CD4-positive, CD25-positive, alpha-beta regulatory T cell (primary cell): ENCODE measurements around the gene ACOT7. TPM values are rescaled to one million over a fixed set of nuclear protein-coding genes. Genes with fewer than 3 reads are reported as not detected.
"Not testable (repeated sequence)": the region's sequence is repeated elsewhere in the genome, so short reads cannot be mapped to it uniquely, and the experiment has no call there.

ENCODE experiments used
- ATAC-seq, 2 donors: fragments of 150-1000 bp; cut with Tn5 transposase; one replicate each; pipeline ENCODE4 v1.10.0; 2021; ENCODE audit warnings: low read depth in 2 of 2, moderate number of reproducible peaks in 2 of 2, moderate library complexity in 1 of 2
- DNase-seq, 3 donors: peaks; one replicate each; pipeline versions ENCODE4 v3.0.0 to v3.0.0-alpha.2; 2012 to 2022; ENCODE audit warnings: mixed read lengths in 1 of 3
- H3K27ac ChIP-seq: one replicate; pipeline ENCODE4 v1.7.0; 2013; ENCODE audit warnings: mild to moderate bottlenecking, low read length; ENCODE audit not compliant: insufficient read depth, poor library complexity, severe bottlenecking
- H3K27me3 ChIP-seq: one replicate; pipeline ENCODE4 v1.7.0; 2013; ENCODE audit warnings: low read length; ENCODE audit not compliant: control insufficient read depth, insufficient read depth
- H3K36me3 ChIP-seq: one replicate; pipeline ENCODE4 v1.7.0; 2013; ENCODE audit warnings: mild to moderate bottlenecking, low read length, moderate library complexity; ENCODE audit not compliant: control insufficient read depth, insufficient read depth
- H3K4me1 ChIP-seq: 2 replicates; pipeline ENCODE4 v1.7.0; 2013; ENCODE audit warnings: mild to moderate bottlenecking, low read length; ENCODE audit not compliant: insufficient read depth, control insufficient read depth, poor library complexity, severe bottlenecking
- H3K4me3 ChIP-seq: one replicate; pipeline ENCODE4 v1.7.0; 2013; ENCODE audit warnings: low read depth, mild to moderate bottlenecking, low read length, moderate library complexity
- H3K9me3 ChIP-seq, 2 experiments: 1 replicate in 1 of 2; 2 replicates in 1 of 2; pipeline ENCODE4 v1.7.0; 2013; ENCODE audit warnings: low read length in 2 of 2, mild to moderate bottlenecking in 1 of 2, moderate library complexity in 1 of 2; ENCODE audit not compliant: control insufficient read depth in 2 of 2
- H3K27ac Mint-ChIP-seq, 3 donors: one replicate each; pipeline ENCODE4 v1.8.0; 2020 to 2022; ENCODE audit warnings: mild to moderate bottlenecking in 3 of 3, mixed read lengths in 3 of 3, moderate library complexity in 2 of 3
- H3K27me3 Mint-ChIP-seq: one replicate; pipeline ENCODE4 v1.8.0; 2022; ENCODE audit warnings: mild to moderate bottlenecking, mixed read lengths
- H3K36me3 Mint-ChIP-seq: one replicate; pipeline ENCODE4 v1.8.0; 2020; ENCODE audit warnings: mixed read lengths
- H3K4me1 Mint-ChIP-seq, 4 donors: one replicate each; pipeline ENCODE4 v1.8.0; 2020 to 2022; ENCODE audit warnings: mixed read lengths in 4 of 4, mild to moderate bottlenecking in 1 of 4
- H3K4me3 Mint-ChIP-seq, 4 donors: one replicate each; pipeline ENCODE4 v1.8.0; 2020 to 2022; ENCODE audit warnings: mild to moderate bottlenecking in 4 of 4, mixed read lengths in 4 of 4, moderate library complexity in 3 of 4
- H3K9me3 Mint-ChIP-seq, 7 donors: one replicate each; pipeline ENCODE4 v1.8.0; 2020 to 2022; ENCODE audit warnings: mixed read lengths in 7 of 7, mild to moderate bottlenecking in 3 of 7, moderate library complexity in 2 of 7
- polyA plus RNA-seq, 4 donors: library from polyadenylated mRNA; unstranded; fragments of 300-500 nt; fragmentation: Illumina TruSeq; gene quantifications; one replicate each; pipeline ENCODE4 v1.2.3, GENCODE V29; 2021
- total RNA-seq: library from RNA; stranded (reverse); gene quantifications from one replicate; pipeline ENCODE4 v1.2.3, GENCODE V29; 2022

The ACOT7 gene
- total and polyA plus RNA-seq, 5 donors from 2014 or later, result 9.3 to 13.6 (median 9.8) TPM

GRCh38 chr1:6397844-6398441 lies 4.4 kb upstream of the ACOT7 start:
- Histone ChIP-seq H3K4me1 (peaks cover 15% of the 10 kb centered on the region), H3K9me3 (no peaks in the 10 kb centered on the region), H3K4me3 (no peak overlapping the region), H3K27ac (no peak overlapping the region), H3K36me3 (no peaks in the 10 kb centered on the region), H3K27me3 (no peaks in the 10 kb centered on the region)
- Mint-ChIP-seq H3K36me3 (peaks cover 3% of the 10 kb centered on the region), H3K27ac (no peak overlapping the region), H3K4me3 (peak overlapping the region in 3 of 4 donors; percentile 30 to 57 (median 52)), H3K4me1 (peaks cover 6 to 21% (median 16%) of the 10 kb centered on the region in 4 donors), H3K27me3 (peaks cover 15% of the 10 kb centered on the region), H3K9me3 (no peaks in the 10 kb centered on the region)
- ATAC-seq, result no peak
- DNase-seq, result no peak

DNA sequence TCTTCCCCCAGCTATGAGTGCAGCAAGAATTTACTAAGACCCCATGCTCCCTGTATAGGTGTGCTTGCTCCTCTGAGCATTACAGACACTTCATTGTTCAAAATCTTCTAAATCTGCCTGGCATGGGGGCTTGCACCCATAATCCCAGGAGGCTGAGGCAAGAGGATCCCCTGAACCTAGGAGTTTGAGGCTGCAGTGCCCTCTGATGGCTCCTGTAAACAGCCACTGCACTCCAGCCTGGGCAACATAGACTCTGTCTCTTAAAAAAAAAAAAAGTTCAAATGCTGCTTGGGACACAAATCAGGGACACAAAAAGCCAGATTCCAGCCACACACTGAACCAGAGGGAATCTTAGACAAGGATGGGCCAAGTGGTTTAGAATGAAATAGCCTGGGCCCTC lies 3.4 kb upstream of the ACOT7 start:
- no peaks in the 10 kb centered on the region for H3K9me3 Mint-ChIP-seq
- peaks cover 6 to 27% (median 16%) of the 10 kb centered on the region in 4 donors for H3K4me1 Mint-ChIP-seq
- no peak overlapping the region for H3K4me3 ChIP-seq
- H3K27ac ChIP-seq, result no peak overlapping the region
- H3K36me3 Mint-ChIP-seq, result peaks cover 3% of the 10 kb centered on the region
- H3K27ac Mint-ChIP-seq, result peak overlapping the region in 1 of 3 donors; percentile 14
- peaks cover 23% of the 10 kb centered on the region for H3K4me1 ChIP-seq
- peak in 1 of 3 donors; percentile 20 for DNase-seq
- no peak for ATAC-seq
- peaks cover 9% of the 10 kb centered on the region for H3K27me3 Mint-ChIP-seq
- H3K9me3 ChIP-seq, result no peaks in the 10 kb centered on the region
- H3K4me3 Mint-ChIP-seq, result peak overlapping the region in 2 of 4 donors; percentile 57 to 68
- no peaks in the 10 kb centered on the region for H3K27me3 ChIP-seq
- no peaks in the 10 kb centered on the region for H3K36me3 ChIP-seq

DNA sequence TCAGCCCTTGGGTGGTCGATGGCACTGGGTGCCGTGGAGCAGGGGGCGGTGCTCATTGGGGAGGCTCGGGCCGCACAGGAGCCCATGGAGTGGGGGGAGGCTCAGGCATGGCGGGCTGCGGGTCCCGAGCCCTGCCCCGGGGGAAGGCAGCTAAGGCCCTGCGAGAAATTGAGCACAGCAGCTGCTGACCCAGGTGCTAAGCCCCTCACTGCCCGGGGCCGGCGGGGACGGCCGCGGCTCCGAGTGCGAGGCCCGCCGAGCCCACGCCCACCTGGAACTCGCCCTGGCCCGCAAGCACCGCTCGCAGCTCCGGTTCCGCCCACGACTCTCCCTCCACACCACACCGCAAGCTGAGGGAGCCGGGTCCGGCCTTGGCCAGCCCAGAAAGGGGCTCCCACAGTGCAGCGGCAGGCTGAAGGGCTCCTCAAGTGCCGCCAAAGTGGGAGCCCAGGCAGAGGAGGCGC lies 2.2 kb upstream of the ACOT7 start:
- H3K4me3 ChIP-seq, DNase-seq, H3K27me3 Mint-ChIP-seq, H3K4me3 Mint-ChIP-seq, H3K9me3 Mint-ChIP-seq, H3K36me3 Mint-ChIP-seq, H3K27ac ChIP-seq, ATAC-seq, H3K27me3 ChIP-seq, H3K27ac Mint-ChIP-seq, H3K9me3 ChIP-seq, H3K36me3 ChIP-seq: not testable (repeated sequence)
- H3K4me1 ChIP-seq, result peaks cover 27% of the 10 kb centered on the region
- H3K4me1 Mint-ChIP-seq, result peaks cover 6 to 31% (median 16%) of the 10 kb centered on the region in 4 donors

DNA sequence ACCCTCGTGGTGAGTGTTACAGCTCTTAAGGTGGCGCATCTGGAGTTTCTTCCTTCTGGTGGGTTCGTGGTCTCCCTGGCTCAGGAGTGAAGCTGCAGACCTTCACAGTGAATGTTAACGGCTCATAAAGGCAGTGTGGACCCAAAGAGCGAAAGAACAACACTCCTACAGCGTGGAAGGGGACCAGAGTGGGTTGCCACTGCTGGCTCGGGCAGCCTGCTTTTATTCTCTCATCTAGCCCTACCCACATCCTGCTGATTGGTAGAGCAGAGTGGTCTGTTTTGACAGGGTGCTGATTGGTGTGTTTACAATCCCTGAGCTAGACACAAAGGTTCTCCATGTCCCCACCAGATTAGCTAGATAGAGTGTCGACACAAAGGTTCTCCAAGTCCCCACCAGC lies 1.6 kb upstream of the ACOT7 start:
- Mint-ChIP-seq H3K27ac (peak overlapping the region; percentile 57 to 92 (median 77)), H3K4me1 (peaks cover 6 to 32% (median 16%) of the 10 kb centered on the region in 4 donors), H3K4me3 (peak overlapping the region; percentile 67 to 95 (median 92))
- not testable (repeated sequence) for H3K9me3 ChIP-seq, H3K27me3 Mint-ChIP-seq, H3K36me3 ChIP-seq, ATAC-seq, H3K4me3 ChIP-seq, H3K9me3 Mint-ChIP-seq, H3K27me3 ChIP-seq, H3K27ac ChIP-seq, H3K36me3 Mint-ChIP-seq
- DNase-seq, result peak in 1 of 3 donors; percentile 25
- H3K4me1 ChIP-seq, result peaks cover 27% of the 10 kb centered on the region

- Mint-ChIP-seq H3K36me3 (no peaks in the 10 kb centered on the region), H3K4me3 (peak overlapping the region; percentile 85 to 95 (median 92)), H3K27ac (peak overlapping the region in 2 of 3 donors; percentile 75 to 84), H3K9me3 (no peaks in the 10 kb centered on the region), H3K4me1 (peaks cover 6 to 34% (median 15%) of the 10 kb centered on the region in 4 donors), H3K27me3 (no peaks in the 10 kb centered on the region)
- no peaks in the 10 kb centered on the region for H3K27me3 ChIP-seq
- no peak overlapping the region for H3K4me3 ChIP-seq
- no peak overlapping the region for H3K27ac ChIP-seq
- ATAC-seq (no peak), DNase-seq (no peak)
- H3K36me3 ChIP-seq, result no peaks in the 10 kb centered on the region
- no peaks in the 10 kb centered on the region for H3K9me3 ChIP-seq
- peaks cover 27% of the 10 kb centered on the region for H3K4me1 ChIP-seq
Observed at GRCh38 chr1:6392809-6393399, 663 bp downstream of the ACOT7 start.

DNA sequence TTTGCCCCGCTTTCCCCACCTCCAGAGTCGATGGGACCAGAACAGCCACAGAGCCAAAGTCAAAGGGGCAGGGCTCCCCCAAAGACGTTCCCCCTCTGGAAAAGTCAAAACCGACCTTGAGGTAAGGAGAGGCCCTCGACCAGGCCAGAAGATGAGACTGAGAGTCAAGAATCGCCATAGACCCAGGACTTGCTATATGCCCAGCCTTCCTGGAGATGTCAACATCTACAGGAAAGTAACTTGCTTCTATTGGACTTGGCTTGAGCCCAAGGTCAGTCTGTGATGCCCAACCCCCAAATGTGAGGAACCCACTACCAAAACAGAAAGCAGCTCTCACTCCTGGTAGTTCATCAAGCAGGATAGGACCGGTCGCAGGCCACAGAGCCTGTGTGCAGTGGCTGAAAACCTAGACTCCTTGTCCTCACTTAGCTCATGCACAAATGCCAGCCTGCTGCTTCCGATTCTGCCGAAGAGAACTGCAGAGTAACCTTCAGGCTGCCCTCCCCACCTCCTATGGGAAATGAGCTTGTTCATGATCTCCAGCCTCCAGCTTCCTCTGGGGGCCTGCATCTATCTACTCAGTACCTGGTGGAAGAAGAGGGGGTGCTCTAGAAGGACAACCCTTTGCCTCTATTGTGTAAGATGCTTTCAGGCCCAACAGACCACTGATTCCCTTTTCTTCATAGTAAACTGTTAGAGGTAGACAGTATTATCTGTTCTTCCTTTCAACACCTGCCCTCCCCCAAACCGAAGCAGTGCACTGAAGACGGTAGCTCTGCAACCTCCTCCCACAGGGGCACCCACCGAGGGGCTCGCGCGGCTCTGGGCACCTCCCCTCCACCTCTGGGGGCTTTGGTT lies 1.4 kb downstream of the ACOT7 start:
- Histone ChIP-seq H3K36me3 (no peaks in the 10 kb centered on the region), H3K9me3 (no peaks in the 10 kb centered on the region), H3K4me1 (peaks cover 27% of the 10 kb centered on the region), H3K4me3 (peak overlapping the region; percentile 10), H3K27me3 (no peaks in the 10 kb centered on the region), H3K27ac (no peak overlapping the region)
- Mint-ChIP-seq H3K27me3 (no peaks in the 10 kb centered on the region), H3K4me1 (peaks cover 6 to 34% (median 13%) of the 10 kb centered on the region in 4 donors), H3K9me3 (no peaks in the 10 kb centered on the region), H3K4me3 (peak overlapping the region; percentile 66 to 92 (median 80)), H3K36me3 (no peaks in the 10 kb centered on the region), H3K27ac (peak overlapping the region in 2 of 3 donors; percentile 75 to 79)
- ATAC-seq, result no peak
- DNase-seq, result peak in 1 of 3 donors; percentile 27

GRCh38 chr1:6389971-6390370 lies 3.6 kb downstream of the ACOT7 start:
- no peaks in the 10 kb centered on the region for H3K9me3 ChIP-seq
- Mint-ChIP-seq H3K4me1 (peaks cover 6 to 26% (median 8%) of the 10 kb centered on the region in 4 donors), H3K9me3 (no peaks in the 10 kb centered on the region), H3K27me3 (no peaks in the 10 kb centered on the region), H3K27ac (peak overlapping the region in 1 of 3 donors; percentile 36), H3K4me3 (peak overlapping the region in 1 of 4 donors; percentile 35), H3K36me3 (no peaks in the 10 kb centered on the region)
- no peaks in the 10 kb centered on the region for H3K27me3 ChIP-seq
- H3K4me3 ChIP-seq, result no peak overlapping the region
- no peak overlapping the region for H3K27ac ChIP-seq
- DNase-seq (no peak), ATAC-seq (no peak)
- peaks cover 25% of the 10 kb centered on the region for H3K4me1 ChIP-seq
- H3K36me3 ChIP-seq, result no peaks in the 10 kb centered on the region
